Stomach (tissue), 4 donors: ENCODE data around the gene WDR18.

Experiments used
- CTCF ChIP-seq, 7 experiments: fragments of 450-650 bp in 4 of 7; fragments of 200-600 bp in 3 of 7; sonication (generic) in 3 of 7; IDR thresholded peaks; one replicate each; pipeline ENCODE4 v1.5.1; 2016 to 2019; ENCODE audit warnings: antibody characterized with exemption in 7 of 7, control low read depth in 2 of 7, mild to moderate bottlenecking in 1 of 7
- POLR2A ChIP-seq, 4 donors: fragments of 450-650 bp; IDR thresholded peaks; one replicate each; pipeline ENCODE4 v1.6.1; 2016; ENCODE audit warnings: antibody characterized with exemption in 4 of 4, control low read depth in 2 of 4, mild to moderate bottlenecking in 1 of 4, moderate library complexity in 1 of 4

DNA sequence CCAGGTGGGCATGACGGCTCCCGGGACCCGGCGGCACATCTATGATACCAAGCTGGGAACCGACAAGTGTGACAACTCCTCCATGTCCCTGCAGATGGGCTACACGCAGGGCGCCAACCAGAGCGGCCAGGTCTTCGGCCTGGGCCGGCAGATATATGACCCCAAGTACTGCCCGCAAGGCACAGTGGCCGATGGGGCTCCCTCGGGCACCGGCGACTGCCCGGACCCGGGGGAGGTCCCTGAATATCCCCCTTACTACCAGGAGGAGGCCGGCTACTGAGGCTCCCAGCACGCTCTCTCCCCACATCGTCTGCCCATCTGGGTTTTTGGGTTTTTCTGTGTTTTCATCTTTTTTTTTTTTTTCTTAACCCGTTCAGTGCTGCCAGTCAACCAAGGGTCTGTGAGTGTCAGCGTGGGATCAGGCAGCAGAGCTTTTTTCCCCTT, 53.5 kb downstream of the WDR18 start:
- TF ChIP-seq CTCF (IDR thresholded peaks at IDR 0.05) (no peak), POLR2A (IDR thresholded peaks at IDR 0.05) (no peak)
